Spleen (tissue), 7 donors: ENCODE results near the gene CDH26.

ENCODE experiments used
- CTCF ChIP-seq, 11 experiments: fragments of 200-600 bp in 7 of 11; fragments of 450-650 bp in 4 of 11; sonication (generic) in 4 of 11; IDR thresholded peaks in 8 of 11; conservative IDR thresholded peaks in 3 of 11; 1 replicate in 7 of 11; 2 replicates in 4 of 11; pipeline versions ENCODE4 v1.4.0 to v1.8.0; 2016 to 2021; ENCODE audit warnings: antibody characterized with exemption in 11 of 11, inconsistent platforms in 4 of 11, mild to moderate bottlenecking in 1 of 11
- POLR2A ChIP-seq, 3 donors: fragments of 450-650 bp; IDR thresholded peaks; one replicate each; pipeline ENCODE4 v1.5.1; 2017; ENCODE audit warnings: antibody characterized with exemption in 3 of 3, mild to moderate bottlenecking in 1 of 3
- POLR2AphosphoS5 ChIP-seq, 3 donors: sonication (generic); formaldehyde crosslinking; IDR thresholded peaks; one replicate each; pipeline ENCODE4 v1.5.1; 2017; ENCODE audit warnings: antibody characterized with exemption in 3 of 3
- donor health status: DM: no; HTN: no; CAD: no; lungs with moderate emphysema.
- donor health status: DM: no; HTN: no; CAD: no.
- donor health status: DM: no; HTN: no; CAD: no.

GRCh38 chr20:59911041-59911440 lies 47.2 kb upstream of the CDH26 start:
- no peak for TF ChIP-seq POLR2A (IDR thresholded peaks at IDR 0.05)
- no peak for TF ChIP-seq CTCF (IDR thresholded peaks at IDR 0.05 in 8 of 11, conservative IDR thresholded peaks at IDR 0.05 in 3 of 11)
- no peak for TF ChIP-seq POLR2AphosphoS5 (IDR thresholded peaks at IDR 0.05)
